IgD-negative memory B cell (primary cell): ENCODE data around the gene SCNN1A. TPM values are rescaled to one million over a fixed set of nuclear protein-coding genes. Genes with fewer than 3 reads are reported as not detected.

Source experiments
- H3K27ac Mint-ChIP-seq, 3 donors: one replicate each; pipeline ENCODE4 v1.8.0; 2020 to 2022; ENCODE audit warnings: mild to moderate bottlenecking in 3 of 3, mixed read lengths in 3 of 3, moderate library complexity in 1 of 3
- H3K27me3 Mint-ChIP-seq: one replicate; pipeline ENCODE4 v1.8.0; 2021; ENCODE audit warnings: mixed read lengths
- H3K36me3 Mint-ChIP-seq: one replicate; pipeline ENCODE4 v1.8.0; 2020; ENCODE audit warnings: mild to moderate bottlenecking, mixed read lengths
- H3K4me1 Mint-ChIP-seq, 3 donors: one replicate each; pipeline ENCODE4 v1.8.0; 2020 to 2022; ENCODE audit warnings: mixed read lengths in 3 of 3, mild to moderate bottlenecking in 1 of 3
- H3K4me3 Mint-ChIP-seq, 4 donors: one replicate each; pipeline ENCODE4 v1.8.0; 2020 to 2022; ENCODE audit warnings: mild to moderate bottlenecking in 4 of 4, mixed read lengths in 4 of 4, moderate library complexity in 3 of 4
- H3K9me3 Mint-ChIP-seq, 3 donors: one replicate each; pipeline ENCODE4 v1.8.0; 2020 to 2021; ENCODE audit warnings: mixed read lengths in 3 of 3, mild to moderate bottlenecking in 1 of 3
- polyA plus RNA-seq: library from polyadenylated mRNA; unstranded; fragments of 300-500 nt; fragmentation: Illumina TruSeq; gene quantifications from one replicate; pipeline ENCODE4 v1.2.3, GENCODE V29; 2021

Gene SCNN1A
- polyA plus RNA-seq, 1 donor from 2014 or later = not detected

DNA sequence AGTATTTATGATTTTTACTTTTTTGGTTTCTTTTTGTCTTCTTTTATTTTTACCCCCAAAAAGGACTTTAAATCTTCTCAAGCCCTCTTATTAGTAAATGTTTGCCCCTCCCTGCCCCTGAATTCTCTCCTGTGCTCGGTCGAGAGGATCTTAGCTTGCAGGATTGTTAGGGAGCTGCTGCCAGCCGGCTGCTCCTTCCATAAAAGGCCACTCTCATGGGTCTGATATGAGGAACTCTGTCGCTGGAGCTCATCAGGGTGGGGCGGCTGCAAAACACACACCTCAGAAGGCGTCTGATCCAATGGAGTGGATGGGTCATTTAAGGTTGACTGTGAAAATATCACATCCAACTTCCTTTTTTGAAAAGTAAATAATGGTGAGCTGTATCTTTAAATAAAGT is 17.1 kb upstream of the SCNN1A start:
- peaks cover 12% of the 10 kb centered on the region for H3K27me3 Mint-ChIP-seq
- no peaks in the 10 kb centered on the region for H3K36me3 Mint-ChIP-seq
- H3K4me3 Mint-ChIP-seq = no peak overlapping the region
- H3K27ac Mint-ChIP-seq = peak overlapping the region in 1 of 3 donors; percentile 16
- no peaks in the 10 kb centered on the region for H3K9me3 Mint-ChIP-seq
- H3K4me1 Mint-ChIP-seq = no peaks in the 10 kb centered on the region

DNA sequence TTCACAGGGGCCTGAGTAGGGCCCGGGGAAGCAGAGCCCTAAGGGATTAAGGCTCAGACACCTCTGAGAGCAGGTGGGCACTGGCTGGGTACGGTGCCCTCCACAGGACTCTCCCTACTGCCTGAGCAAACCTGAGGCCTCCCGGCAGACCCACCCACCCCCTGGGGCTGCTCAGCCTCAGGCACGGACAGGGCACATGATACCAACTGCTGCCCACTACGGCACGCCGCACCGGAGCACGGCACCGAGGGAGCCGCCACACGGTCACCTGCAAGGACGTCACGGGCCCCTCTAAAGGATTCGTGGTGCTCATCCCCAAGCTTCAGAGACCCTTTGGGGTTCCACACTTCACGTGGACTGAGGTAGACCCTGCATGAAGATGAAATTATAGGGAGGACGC is 15.7 kb upstream of the SCNN1A start:
- no peaks in the 10 kb centered on the region for H3K9me3 Mint-ChIP-seq
- H3K27ac Mint-ChIP-seq = no peak overlapping the region
- H3K36me3 Mint-ChIP-seq = no peaks in the 10 kb centered on the region
- no peaks in the 10 kb centered on the region for H3K4me1 Mint-ChIP-seq
- peaks cover 18% of the 10 kb centered on the region for H3K27me3 Mint-ChIP-seq
- H3K4me3 Mint-ChIP-seq = no peak overlapping the region

GRCh38 chr12:6390084-6390799 is 14.9 kb upstream of the SCNN1A start:
- H3K4me3 Mint-ChIP-seq = no peak overlapping the region
- no peak overlapping the region for H3K27ac Mint-ChIP-seq
- H3K9me3 Mint-ChIP-seq = no peaks in the 10 kb centered on the region
- no peaks in the 10 kb centered on the region for H3K4me1 Mint-ChIP-seq
- no peaks in the 10 kb centered on the region for H3K36me3 Mint-ChIP-seq
- peaks cover 21% of the 10 kb centered on the region for H3K27me3 Mint-ChIP-seq

DNA sequence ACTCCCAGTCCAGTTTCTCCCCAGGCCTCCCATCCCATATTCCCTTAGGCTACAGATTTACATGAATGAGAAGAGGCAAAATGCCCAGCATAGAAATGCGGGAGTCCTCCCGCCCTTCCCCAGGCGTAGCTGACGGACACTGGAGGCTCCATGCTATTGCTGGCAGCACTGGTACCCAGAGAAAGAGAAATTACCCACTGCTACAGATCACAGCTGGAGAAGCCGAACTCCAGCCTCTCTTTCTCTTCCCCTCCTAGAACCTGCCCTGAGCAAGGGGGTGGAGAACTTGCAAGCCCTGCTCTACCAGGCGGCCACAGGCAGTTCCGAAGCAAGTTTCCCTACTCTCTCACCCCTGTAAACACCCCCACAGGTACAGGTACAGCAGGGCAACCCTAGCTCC is 12.2 kb upstream of the SCNN1A start:
- Mint-ChIP-seq H3K4me1 (peaks cover 0 to 1% (median 0%) of the 10 kb centered on the region in 3 donors), H3K36me3 (no peaks in the 10 kb centered on the region), H3K4me3 (no peak overlapping the region), H3K27me3 (peaks cover 40% of the 10 kb centered on the region), H3K9me3 (no peaks in the 10 kb centered on the region), H3K27ac (peak overlapping the region in 1 of 3 donors; percentile 47)

DNA sequence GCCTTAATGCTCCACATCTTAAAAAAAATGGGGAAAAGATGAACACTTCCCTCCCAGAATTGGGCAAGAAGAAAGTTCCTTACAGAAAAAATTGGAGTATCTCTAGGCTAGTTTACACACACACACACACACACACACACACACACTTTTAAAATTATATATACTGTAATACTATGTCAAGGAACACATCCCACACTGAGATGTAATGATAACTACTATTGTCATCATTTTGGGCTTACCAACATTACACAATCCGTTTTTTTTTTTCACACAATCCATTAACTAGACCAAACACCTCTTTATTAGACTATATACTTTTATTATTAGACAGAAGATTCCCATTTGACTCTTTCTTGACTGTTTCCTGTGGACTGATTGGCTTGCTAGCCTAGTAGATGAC is 11.1 kb upstream of the SCNN1A start:
- Mint-ChIP-seq H3K36me3 (no peaks in the 10 kb centered on the region), H3K27me3 (peaks cover 48% of the 10 kb centered on the region), H3K4me1 (peaks cover 0 to 1% (median 0%) of the 10 kb centered on the region in 3 donors), H3K4me3 (no peak overlapping the region), H3K9me3 (no peaks in the 10 kb centered on the region), H3K27ac (no peak overlapping the region)

DNA sequence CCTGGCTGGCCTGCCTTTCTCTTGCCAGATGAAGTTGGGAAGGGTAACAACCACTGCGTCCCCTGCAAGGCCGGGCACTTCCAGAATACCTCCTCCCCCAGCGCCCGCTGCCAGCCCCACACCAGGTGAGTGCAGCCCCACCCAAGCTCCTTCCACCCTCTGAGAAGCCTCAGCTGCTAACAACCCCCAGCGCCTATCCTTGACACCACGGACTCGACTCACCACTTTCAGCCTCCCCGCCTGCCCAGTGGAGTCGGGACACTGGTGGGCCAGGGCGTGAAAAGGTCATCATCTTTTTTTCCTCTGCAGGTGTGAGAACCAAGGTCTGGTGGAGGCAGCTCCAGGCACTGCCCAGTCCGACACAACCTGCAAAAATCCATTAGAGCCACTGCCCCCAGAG is 10.7 kb upstream of the SCNN1A start:
- Mint-ChIP-seq H3K4me3 (no peak overlapping the region), H3K27ac (no peak overlapping the region), H3K4me1 (peaks cover 0 to 1% (median 0%) of the 10 kb centered on the region in 3 donors), H3K36me3 (no peaks in the 10 kb centered on the region), H3K9me3 (no peaks in the 10 kb centered on the region), H3K27me3 (peaks cover 52% of the 10 kb centered on the region)

DNA sequence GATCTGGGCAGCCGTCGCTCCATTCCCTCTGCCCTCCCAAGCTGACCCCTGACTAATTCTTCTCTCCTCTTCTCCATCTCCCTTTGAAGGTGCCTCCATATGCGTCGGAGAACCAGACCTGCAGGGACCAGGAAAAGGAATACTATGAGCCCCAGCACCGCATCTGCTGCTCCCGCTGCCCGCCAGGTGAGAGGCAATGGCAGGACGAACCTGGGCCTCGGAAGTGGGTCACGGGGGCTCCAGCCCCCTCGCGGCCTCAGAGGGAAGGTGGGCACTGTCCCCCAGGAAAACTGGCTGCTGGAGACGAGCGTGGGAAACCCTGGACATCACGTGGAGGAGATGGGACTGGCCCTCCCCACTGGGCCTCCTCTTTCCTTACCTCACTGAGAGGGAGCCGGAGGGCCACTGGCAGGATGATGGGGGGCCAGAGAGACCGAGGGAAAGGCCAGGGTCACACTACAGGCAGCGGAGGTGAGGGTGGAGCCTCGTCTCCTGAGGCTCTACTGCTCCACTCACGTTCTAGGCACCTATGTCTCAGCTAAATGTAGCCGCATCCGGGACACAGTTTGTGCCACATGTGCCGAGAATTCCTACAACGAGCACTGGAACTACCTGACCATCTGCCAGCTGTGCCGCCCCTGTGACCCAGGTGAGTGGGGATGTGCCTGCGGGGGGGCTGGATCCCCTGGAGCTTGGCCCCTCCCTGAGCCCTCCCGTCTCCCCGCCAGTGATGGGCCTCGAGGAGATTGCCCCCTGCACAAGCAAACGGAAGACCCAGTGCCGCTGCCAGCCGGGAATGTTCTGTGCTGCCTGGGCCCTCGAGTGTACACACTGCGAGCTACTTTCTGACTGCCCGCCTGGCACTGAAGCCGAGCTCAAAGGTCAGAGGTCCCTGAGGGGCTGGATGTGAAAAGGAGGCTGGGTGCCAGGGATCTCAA is 9.4 kb upstream of the SCNN1A start:
- Mint-ChIP-seq H3K9me3 (no peaks in the 10 kb centered on the region), H3K4me3 (peak overlapping the region in 1 of 4 donors; percentile 45), H3K27me3 (peaks cover 56% of the 10 kb centered on the region), H3K36me3 (no peaks in the 10 kb centered on the region), H3K4me1 (peaks cover 0 to 1% (median 0%) of the 10 kb centered on the region in 3 donors), H3K27ac (no peak overlapping the region)

DNA sequence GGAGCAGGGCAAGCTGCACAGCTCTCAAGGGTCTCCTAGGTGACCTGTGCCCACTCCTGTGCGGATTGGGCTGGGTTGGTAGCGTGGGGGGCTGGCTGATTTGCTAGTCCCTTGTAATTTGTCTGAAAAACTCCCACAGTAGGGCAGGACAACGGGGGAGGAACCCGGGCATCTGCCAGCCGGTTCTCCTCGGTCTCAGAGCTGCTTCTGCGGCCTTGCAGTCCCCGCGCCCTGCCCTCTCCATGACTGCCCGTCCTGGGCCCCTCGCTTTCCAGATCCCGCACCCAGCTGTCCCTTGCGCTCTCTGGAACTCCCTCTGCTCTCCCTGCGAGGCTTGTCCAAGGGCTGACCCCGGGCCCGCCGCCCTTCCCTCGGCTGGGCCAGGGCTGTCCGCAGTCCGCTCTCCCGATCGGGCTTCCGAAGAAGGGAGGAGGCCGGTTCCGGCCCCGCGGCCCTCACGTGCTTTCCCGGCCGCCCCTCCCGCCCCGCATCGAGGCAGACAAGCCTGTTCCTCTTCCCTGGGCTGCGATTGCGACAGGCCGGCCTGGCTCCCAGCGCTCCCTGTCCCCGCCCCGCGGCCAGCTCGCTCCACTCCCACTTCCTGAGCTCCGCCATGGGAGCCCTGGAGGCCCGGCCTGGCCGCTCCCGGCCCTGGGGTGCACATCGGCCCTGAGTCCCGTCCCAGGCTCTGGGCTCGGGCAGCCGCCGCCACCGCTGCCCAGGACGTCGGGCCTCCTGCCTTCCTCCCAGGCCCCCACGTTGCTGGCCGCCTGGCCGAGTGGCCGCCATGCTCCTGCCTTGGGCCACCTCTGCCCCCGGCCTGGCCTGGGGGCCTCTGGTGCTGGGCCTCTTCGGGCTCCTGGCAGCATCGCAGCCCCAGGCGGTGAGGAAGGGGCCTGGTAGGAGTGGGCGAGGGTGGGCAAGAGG is 8.5 kb upstream of the SCNN1A start, which contains the start of gene LTBR:
TSS of gene LTBR (plus strand) at position 591 of the 927 bp plus-strand sequence. CDS start at position 788, 197 bp downstream.
- H3K4me3 Mint-ChIP-seq = peak within 1 kb of the TSS in 1 of 4 donors; percentile 45
- H3K36me3 Mint-ChIP-seq = no peaks in the 10 kb centered on the region
- peaks cover 53% of the 10 kb centered on the region for H3K27me3 Mint-ChIP-seq
- peaks cover 0 to 1% (median 0%) of the 10 kb centered on the region in 3 donors for H3K4me1 Mint-ChIP-seq
- H3K27ac Mint-ChIP-seq = no peak within 1 kb of the TSS
- H3K9me3 Mint-ChIP-seq = no peaks in the 10 kb centered on the region

- no peaks in the 10 kb centered on the region for H3K36me3 Mint-ChIP-seq
- no peak overlapping the region for H3K4me3 Mint-ChIP-seq
- H3K9me3 Mint-ChIP-seq = no peaks in the 10 kb centered on the region
- H3K27me3 Mint-ChIP-seq = peaks cover 46% of the 10 kb centered on the region
- no peak overlapping the region for H3K27ac Mint-ChIP-seq
- H3K4me1 Mint-ChIP-seq = peaks cover 0 to 1% (median 0%) of the 10 kb centered on the region in 3 donors
Measured at GRCh38 chr12:6382982-6383381, 7.6 kb upstream of the SCNN1A start.

DNA sequence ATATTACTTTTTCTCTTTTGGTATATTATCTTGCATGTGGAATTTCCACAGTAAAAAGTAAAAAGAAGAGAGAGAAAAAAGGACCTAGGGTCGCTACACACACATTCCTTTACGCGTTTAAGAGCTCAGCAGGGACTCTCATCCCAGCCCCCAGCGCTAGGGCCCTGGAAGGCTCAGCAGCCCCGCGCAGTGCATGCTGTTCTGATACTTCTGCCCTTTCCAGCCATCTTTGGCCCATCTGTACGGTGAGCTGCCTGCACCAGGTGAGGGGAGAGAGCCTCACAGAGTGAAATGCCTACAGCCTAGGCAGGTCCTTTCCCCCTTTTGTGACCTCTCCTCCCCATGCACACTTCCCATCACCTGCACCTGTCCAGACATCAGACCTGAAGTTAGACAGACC is 7.0 kb upstream of the SCNN1A start:
- Mint-ChIP-seq H3K27me3 (peaks cover 44% of the 10 kb centered on the region), H3K27ac (no peak overlapping the region), H3K9me3 (no peaks in the 10 kb centered on the region), H3K4me3 (no peak overlapping the region), H3K36me3 (no peaks in the 10 kb centered on the region), H3K4me1 (peaks cover 0 to 1% (median 0%) of the 10 kb centered on the region in 3 donors)

GRCh38 chr12:6380141-6381121 is 5.1 kb upstream of the SCNN1A start:
- Mint-ChIP-seq H3K27me3 (peaks cover 48% of the 10 kb centered on the region), H3K36me3 (no peaks in the 10 kb centered on the region), H3K27ac (no peak overlapping the region), H3K4me1 (peaks cover 0 to 1% (median 0%) of the 10 kb centered on the region in 3 donors), H3K9me3 (no peaks in the 10 kb centered on the region), H3K4me3 (no peak overlapping the region)

DNA sequence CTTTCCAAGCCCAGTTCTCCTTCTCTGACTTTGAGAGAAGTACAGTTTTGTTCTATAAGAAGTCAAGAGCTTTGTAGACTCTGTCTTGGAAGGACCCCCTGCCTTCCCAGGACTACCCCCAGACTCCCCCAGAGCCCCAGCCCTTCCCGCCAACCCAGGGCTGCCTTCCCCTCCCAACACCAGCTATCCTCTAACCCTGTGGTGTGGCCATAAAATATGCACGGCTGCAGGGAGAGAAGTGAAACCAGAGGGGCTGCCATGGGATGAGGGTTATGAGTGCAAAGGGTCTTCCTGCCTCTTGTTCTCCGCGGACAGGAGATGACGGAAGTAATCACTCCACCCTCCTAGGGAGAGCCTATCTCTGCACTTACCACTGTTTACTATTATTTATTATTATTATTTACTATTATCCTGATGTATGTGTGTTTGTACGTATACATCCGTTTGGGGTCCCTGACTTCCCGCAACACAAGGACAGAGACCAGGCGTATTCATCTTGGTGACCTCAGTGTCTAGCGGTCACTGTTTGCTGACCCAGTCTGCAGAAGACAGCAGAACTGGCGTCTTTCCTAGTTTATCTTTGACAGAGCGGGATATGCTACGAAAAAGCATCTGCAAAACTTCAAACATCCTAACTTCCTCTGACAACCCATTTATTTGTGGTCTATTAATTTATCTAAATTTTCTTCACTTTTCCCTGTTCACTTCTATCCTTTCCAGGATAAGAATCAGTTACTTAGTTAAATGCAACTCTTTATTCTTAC is 3.5 kb upstream of the SCNN1A start:
- Mint-ChIP-seq H3K9me3 (no peaks in the 10 kb centered on the region), H3K27ac (peak overlapping the region in 1 of 3 donors; percentile 59), H3K4me3 (no peak overlapping the region), H3K27me3 (peaks cover 40% of the 10 kb centered on the region), H3K36me3 (peaks cover 2% of the 10 kb centered on the region), H3K4me1 (no peaks in the 10 kb centered on the region)

GRCh38 chr12:6377667-6377994 is 2.3 kb upstream of the SCNN1A start:
- peaks cover 35% of the 10 kb centered on the region for H3K27me3 Mint-ChIP-seq
- H3K27ac Mint-ChIP-seq = no peak overlapping the region
- H3K4me3 Mint-ChIP-seq = no peak overlapping the region
- peaks cover 2% of the 10 kb centered on the region for H3K36me3 Mint-ChIP-seq
- H3K9me3 Mint-ChIP-seq = no peaks in the 10 kb centered on the region
- H3K4me1 Mint-ChIP-seq = no peaks in the 10 kb centered on the region
